ENCODE data around the gene NPRL2. TPM values are rescaled to one million over a fixed set of nuclear protein-coding genes. Genes with fewer than 3 reads are reported as not detected.
A peak's percentile ranks its signal among the peaks of the same experiment; 100 is the strongest.

Gene NPRL2
- total and polyA plus RNA-seq, 2 experiments from 2014 or later = 22.3 to 27.7 TPM

DNA sequence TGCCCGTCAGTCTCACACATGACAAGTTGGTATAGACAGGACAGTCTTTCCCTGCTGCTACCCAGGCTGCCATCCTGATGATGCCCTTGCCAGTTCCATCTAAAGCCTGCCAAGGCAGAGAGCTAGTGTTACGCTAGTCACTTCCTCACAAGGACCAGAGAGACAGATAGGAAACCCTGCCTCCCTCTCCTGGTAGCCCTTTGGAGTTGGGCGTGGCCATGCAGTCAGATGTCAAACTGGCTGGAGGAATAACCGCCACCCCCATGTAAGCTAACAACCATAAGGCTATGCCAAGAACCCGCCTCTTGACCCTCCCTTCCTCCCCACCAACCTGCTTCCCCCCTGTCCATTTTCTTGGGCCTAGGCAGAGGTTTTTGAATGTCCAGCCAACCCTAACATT lies 6.0 kb upstream of the NPRL2 start:
- no peak for ATAC-seq

DNA sequence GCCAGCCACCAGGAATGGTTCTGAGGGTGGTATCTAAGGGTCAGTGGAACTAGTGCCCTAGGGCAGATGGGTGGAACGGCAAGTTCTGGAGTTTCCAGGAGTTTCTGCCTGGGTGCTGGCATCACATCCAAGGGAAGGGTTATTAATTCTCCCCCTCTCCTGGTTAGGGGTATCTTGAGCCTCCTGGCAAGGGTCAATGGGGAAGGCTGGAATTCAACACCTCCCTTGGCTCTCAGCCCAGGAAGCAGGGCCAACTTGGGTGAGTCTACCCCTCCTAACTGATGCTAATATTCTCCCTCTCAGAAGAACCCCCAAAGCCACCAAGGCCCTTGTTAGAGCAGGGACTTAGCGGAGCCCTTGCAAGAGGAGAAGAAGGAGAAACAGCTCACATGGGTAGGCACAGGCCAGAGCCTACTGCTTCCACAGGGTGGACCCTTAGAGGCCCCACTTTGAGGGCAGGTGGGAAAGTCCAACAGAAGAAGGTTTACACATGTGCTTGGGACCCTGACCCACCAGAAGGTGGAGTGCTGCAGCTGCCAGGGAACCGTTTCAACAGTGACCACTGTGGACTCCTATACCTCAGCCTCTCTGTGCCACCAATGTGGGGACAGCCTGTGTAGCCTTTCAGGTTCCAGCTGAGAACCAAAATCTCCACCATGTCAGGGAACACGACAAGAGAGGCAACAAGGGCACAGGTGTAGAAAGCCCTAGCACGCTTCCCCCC lies 5.4 kb upstream of the NPRL2 start:
- H3K79me2 ChIP-seq (replicated peaks; ENCODE audit: insufficient read depth) = peaks cover 21% of the 10 kb centered on the region
- ATAC-seq (no peak), DNase-seq (ENCODE audit: low spot score) (no peak)
- Mint-ChIP-seq H3K9me3 (no peaks in the 10 kb centered on the region; the same call in 2 of the 3 replicates), H3K27me3 (ENCODE audit: insufficient read depth, low read depth, poor library complexity) (peaks cover 10% of the 10 kb centered on the region), H3K27ac (no peak overlapping the region), H3K36me3 (ENCODE audit: low read depth) (peaks cover 8% of the 10 kb centered on the region), H3K4me3 (no peak overlapping the region), H3K4me1 (peaks cover 29% of the 10 kb centered on the region)
- no peaks in the 10 kb centered on the region for H3K36me3 ChIP-seq (ENCODE audit: insufficient read depth)
- no peak overlapping the region for H3K4me2 ChIP-seq
- no peak overlapping the region for H3K27ac ChIP-seq (ENCODE audit: low read depth)
- H3K4me1 ChIP-seq (ENCODE audit: insufficient read depth) = peaks cover 13% of the 10 kb centered on the region; the same call in 1 of the 2 replicates
- H3K27me3 ChIP-seq (ENCODE audit: insufficient read depth) = no peaks in the 10 kb centered on the region
- peak; percentile 9 to 44; a peak in 2 of 4 replicates for TF ChIP-seq CTCF (conservative IDR thresholded peaks at IDR 0.05; ENCODE audit: low read depth in 2 of 2)
- no peak for TF ChIP-seq ETS1 (IDR thresholded peaks at IDR 0.05)
- H3K4me3 ChIP-seq = no peak overlapping the region
- no peaks in the 10 kb centered on the region for H3F3A ChIP-seq (replicated peaks; ENCODE audit: low read depth)
- H4K20me1 ChIP-seq (replicated peaks; ENCODE audit: insufficient read depth) = peaks cover 24% of the 10 kb centered on the region
- no peaks in the 10 kb centered on the region for H3K9me2 ChIP-seq (ENCODE audit: insufficient read depth)
- H2AFZ ChIP-seq = no peak overlapping the region

More for the DNA sequence above, 6.0 kb upstream of the NPRL2 start:
- H3K9me3 Mint-ChIP-seq = no peaks in the 10 kb centered on the region; the same call in 2 of the 3 replicates
- no peaks in the 10 kb centered on the region for H3K9me2 ChIP-seq (ENCODE audit: insufficient read depth)
- peaks cover 10% of the 10 kb centered on the region for H3K27me3 Mint-ChIP-seq (ENCODE audit: insufficient read depth, low read depth, poor library complexity)
- H3F3A ChIP-seq (replicated peaks; ENCODE audit: low read depth) = no peaks in the 10 kb centered on the region
- peaks cover 21% of the 10 kb centered on the region for H3K79me2 ChIP-seq (replicated peaks; ENCODE audit: insufficient read depth)
- no peak overlapping the region; the same call in 2 of the 3 replicates for H3K4me3 Mint-ChIP-seq
- H2AFZ ChIP-seq = no peak overlapping the region
- no peaks in the 10 kb centered on the region for H3K36me3 ChIP-seq (ENCODE audit: insufficient read depth)
- H4K20me1 ChIP-seq (replicated peaks; ENCODE audit: insufficient read depth) = peaks cover 24% of the 10 kb centered on the region
- peaks cover 24% of the 10 kb centered on the region for H3K4me1 Mint-ChIP-seq
- H3K4me1 ChIP-seq (ENCODE audit: insufficient read depth) = peaks cover 10% of the 10 kb centered on the region; the same call in 1 of the 2 replicates
- H3K36me3 Mint-ChIP-seq (ENCODE audit: low read depth) = peaks cover 8% of the 10 kb centered on the region
- no peak overlapping the region for H3K27ac ChIP-seq (ENCODE audit: low read depth)
- H3K4me3 ChIP-seq = peak overlapping the region; percentile 75; the same call in 1 of the 2 replicates
- DNase-seq (ENCODE audit: low spot score) = no peak
- no peak for TF ChIP-seq JUNB (IDR thresholded peaks at IDR 0.05; ENCODE audit: unreplicated experiment)
- TF ChIP-seq ZNF114 (CRISPR knock-in tag; IDR thresholded peaks at IDR 0.05) = no peak
- TF ChIP-seq, protein P1, sequence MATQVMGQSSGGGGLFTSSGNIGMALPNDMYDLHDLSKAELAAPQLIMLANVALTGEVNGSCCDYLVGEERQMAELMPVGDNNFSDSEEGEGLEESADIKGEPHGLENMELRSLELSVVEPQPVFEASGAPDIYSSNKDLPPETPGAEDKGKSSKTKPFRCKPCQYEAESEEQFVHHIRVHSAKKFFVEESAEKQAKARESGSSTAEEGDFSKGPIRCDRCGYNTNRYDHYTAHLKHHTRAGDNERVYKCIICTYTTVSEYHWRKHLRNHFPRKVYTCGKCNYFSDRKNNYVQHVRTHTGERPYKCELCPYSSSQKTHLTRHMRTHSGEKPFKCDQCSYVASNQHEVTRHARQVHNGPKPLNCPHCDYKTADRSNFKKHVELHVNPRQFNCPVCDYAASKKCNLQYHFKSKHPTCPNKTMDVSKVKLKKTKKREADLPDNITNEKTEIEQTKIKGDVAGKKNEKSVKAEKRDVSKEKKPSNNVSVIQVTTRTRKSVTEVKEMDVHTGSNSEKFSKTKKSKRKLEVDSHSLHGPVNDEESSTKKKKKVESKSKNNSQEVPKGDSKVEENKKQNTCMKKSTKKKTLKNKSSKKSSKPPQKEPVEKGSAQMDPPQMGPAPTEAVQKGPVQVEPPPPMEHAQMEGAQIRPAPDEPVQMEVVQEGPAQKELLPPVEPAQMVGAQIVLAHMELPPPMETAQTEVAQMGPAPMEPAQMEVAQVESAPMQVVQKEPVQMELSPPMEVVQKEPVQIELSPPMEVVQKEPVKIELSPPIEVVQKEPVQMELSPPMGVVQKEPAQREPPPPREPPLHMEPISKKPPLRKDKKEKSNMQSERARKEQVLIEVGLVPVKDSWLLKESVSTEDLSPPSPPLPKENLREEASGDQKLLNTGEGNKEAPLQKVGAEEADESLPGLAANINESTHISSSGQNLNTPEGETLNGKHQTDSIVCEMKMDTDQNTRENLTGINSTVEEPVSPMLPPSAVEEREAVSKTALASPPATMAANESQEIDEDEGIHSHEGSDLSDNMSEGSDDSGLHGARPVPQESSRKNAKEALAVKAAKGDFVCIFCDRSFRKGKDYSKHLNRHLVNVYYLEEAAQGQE (IDR thresholded peaks at IDR 0.05; ENCODE audit: unreplicated experiment) = no peak
- no peak for TF ChIP-seq EZH2phosphoT487 (IDR thresholded peaks at IDR 0.05; ENCODE audit: unreplicated experiment)
- TF ChIP-seq EZH2 (IDR thresholded peaks at IDR 0.05; ENCODE audit: low read depth, unreplicated experiment) = no peak
- H3K27ac Mint-ChIP-seq = no peak overlapping the region
- no peak overlapping the region for H3K4me2 ChIP-seq
- H3K27me3 ChIP-seq (ENCODE audit: insufficient read depth) = no peaks in the 10 kb centered on the region
